A673 (cell line): ENCODE data around the gene POLDIP2. TPM values are rescaled to one million over a fixed set of nuclear protein-coding genes. Genes with fewer than 3 reads are reported as not detected.

Source experiments
- BruUV-seq: library from RNA; stranded (reverse); fragments of 400-500 nt; replicated peaks from 2 replicates; lab custom pipeline; 2021; lab: Mats Ljungman, UMichigan
- CTCF ChIA-PET: fragments of 300-600 bp; sonication (Branson Sonifier 250); formaldehyde crosslinking; loops from one replicate; lab custom pipeline; 2022; ENCODE audit warnings: antibody characterized with exemption; lab: Charles Lee
- POLR2A ChIA-PET: fragments of 300-600 bp; sonication (Branson Sonifier 250); formaldehyde crosslinking; loops from one replicate; lab custom pipeline; 2022; ENCODE audit warnings: antibody characterized with exemption; ENCODE audit not compliant: low non-redundant PET; lab: Charles Lee
- DNase-seq: peaks from one replicate; pipeline ENCODE4 v3.0.0-alpha.2; 2015; ENCODE audit warnings: low spot score
- H3K27ac ChIP-seq: fragments of 200-600 bp; sonication (generic); 2 replicates; pipeline ENCODE4 v1.5.1; 2016; ENCODE audit warnings: mixed run types, low read depth, mild to moderate bottlenecking, mixed read lengths, antibody characterized with exemption, low read length; ENCODE audit not compliant: poor library complexity, severe bottlenecking
- H3K27me3 ChIP-seq: fragments of 200-600 bp; sonication (generic); replicated peaks from 2 replicates; pipeline ENCODE4 v1.6.1; 2017; ENCODE audit warnings: mixed run types, low read depth, mild to moderate bottlenecking, mixed read lengths, antibody characterized with exemption, low read length; ENCODE audit not compliant: insufficient read depth, poor library complexity
- H3K36me3 ChIP-seq: fragments of 200-600 bp; sonication (generic); 2 replicates; pipeline ENCODE4 v1.6.1; 2016; ENCODE audit warnings: mixed run types, mild to moderate bottlenecking, mixed read lengths, antibody characterized with exemption, low read length; ENCODE audit not compliant: insufficient read depth, poor library complexity, severe bottlenecking
- H3K4me1 ChIP-seq: fragments of 200-600 bp; sonication (generic); 2 replicates; pipeline ENCODE4 v1.6.1; 2017; ENCODE audit warnings: mixed run types, mild to moderate bottlenecking, mixed read lengths, antibody characterized with exemption, low read length; ENCODE audit not compliant: insufficient read depth, poor library complexity, severe bottlenecking
- H3K4me3 ChIP-seq: fragments of 200-600 bp; sonication (generic); 2 replicates; pipeline ENCODE4 v1.5.1; 2016; ENCODE audit warnings: low read depth, mixed run types, mild to moderate bottlenecking, mixed read lengths, low read length; ENCODE audit not compliant: poor library complexity, severe bottlenecking
- H3K9me3 ChIP-seq: fragments of 200-600 bp; sonication (generic); 2 replicates; pipeline ENCODE4 v1.6.1; 2016; ENCODE audit warnings: mixed run types, low read depth, mild to moderate bottlenecking, mixed read lengths, antibody characterized with exemption, low read length; ENCODE audit not compliant: poor library complexity, severe bottlenecking
- CTCF ChIP-seq: fragments of 300-800, 200-600 bp; sonication (generic); conservative IDR thresholded peaks from 2 replicates; pipeline ENCODE4 v1.5.1; 2017; ENCODE audit warnings: low read depth, mild to moderate bottlenecking, antibody characterized with exemption, low read length, moderate library complexity, mixed read lengths
- EZH2 ChIP-seq: fragments of 200-600 bp; sonication (generic); IDR thresholded peaks from 2 replicates; pipeline ENCODE4 v1.6.1; 2017; ENCODE audit warnings: borderline replicate concordance, low read depth, mild to moderate bottlenecking, mixed read lengths, antibody characterized with exemption, low read length; ENCODE audit not compliant: poor library complexity, severe bottlenecking
- intact Hi-C: fragments of 100-400 bp; cut with micrococcal nuclease; formaldehyde crosslinking; loops from one replicate; pipeline ENCODE4 v1.10.0; 2022; ENCODE audit not compliant: unreplicated experiment
- total RNA-seq: library from RNA; stranded (reverse); gene quantifications from 2 replicates; pipeline ENCODE4 v1.2.3, GENCODE V29; 2021

Gene POLDIP2
- total RNA-seq, 1 experiment from 2014 or later = 115 TPM

- Histone ChIP-seq H3K4me3 (no peak overlapping the region), H3K9me3 (no peaks in the 10 kb centered on the region), H3K27me3 (no peaks in the 10 kb centered on the region), H3K4me1 (no peaks in the 10 kb centered on the region), H3K36me3 (no peaks in the 10 kb centered on the region), H3K27ac (no peak overlapping the region)
- POLR2A ChIA-PET = no interaction called here
- CTCF ChIA-PET = no interaction called here
- TF ChIP-seq CTCF (no peak), EZH2 (no peak)
- no TSS peak for BruUV-seq
- no peak for DNase-seq
- intact Hi-C loops = no loop called here
Measured at GRCh38 chr17:28381141-28381825, 24.0 kb upstream of the POLDIP2 start.

GRCh38 chr17:28379814-28380801 lies 22.8 kb upstream of the POLDIP2 start:
- Histone ChIP-seq H3K9me3 (no peaks in the 10 kb centered on the region), H3K27ac (no peak overlapping the region), H3K4me1 (no peaks in the 10 kb centered on the region), H3K36me3 (no peaks in the 10 kb centered on the region), H3K4me3 (no peak overlapping the region), H3K27me3 (no peaks in the 10 kb centered on the region)
- no peak for DNase-seq
- ChIA-PET POLR2A (no interaction called here), CTCF (no interaction called here)
- TF ChIP-seq CTCF = no peak
- no peak for TF ChIP-seq EZH2
- BruUV-seq = no TSS peak
- intact Hi-C loops = no loop called here

GRCh38 chr17:28372945-28373274 lies 15.6 kb upstream of the POLDIP2 start:
- DNase-seq = no peak
- Histone ChIP-seq H3K27ac (no peak overlapping the region), H3K27me3 (no peaks in the 10 kb centered on the region), H3K4me1 (peaks cover 17% of the 10 kb centered on the region), H3K36me3 (no peaks in the 10 kb centered on the region), H3K4me3 (peak overlapping the region; percentile 87), H3K9me3 (no peaks in the 10 kb centered on the region)
- no TSS peak for BruUV-seq
- ChIA-PET CTCF (no interaction called here), POLR2A (no interaction called here)
- intact Hi-C loops = no loop called here
- no peak for TF ChIP-seq CTCF
- no peak for TF ChIP-seq EZH2
